ENCODE results near the gene VWA3B.

GRCh38 chr2:98177986-98178385 is 91.0 kb downstream of the VWA3B start:
- TF ChIP-seq CTCF (IDR thresholded peaks at IDR 0.05), result no peak
- TF ChIP-seq POLR2A (IDR thresholded peaks at IDR 0.05), result no peak
- TF ChIP-seq EP300 (IDR thresholded peaks at IDR 0.05), result no peak
- no peak for TF ChIP-seq POLR2AphosphoS5 (IDR thresholded peaks at IDR 0.05)

Measured in upper lobe of left lung (tissue), 4 donors.